GM21529 (cell line): ENCODE measurements around the gene ILF3.

Source experiments
- ATAC-seq: cut with Tn5 transposase; IDR thresholded peaks from one replicate; pipeline ENCODE4 v1.9.1; 2021; ENCODE audit not compliant: unreplicated experiment

ILF3 gene

DNA sequence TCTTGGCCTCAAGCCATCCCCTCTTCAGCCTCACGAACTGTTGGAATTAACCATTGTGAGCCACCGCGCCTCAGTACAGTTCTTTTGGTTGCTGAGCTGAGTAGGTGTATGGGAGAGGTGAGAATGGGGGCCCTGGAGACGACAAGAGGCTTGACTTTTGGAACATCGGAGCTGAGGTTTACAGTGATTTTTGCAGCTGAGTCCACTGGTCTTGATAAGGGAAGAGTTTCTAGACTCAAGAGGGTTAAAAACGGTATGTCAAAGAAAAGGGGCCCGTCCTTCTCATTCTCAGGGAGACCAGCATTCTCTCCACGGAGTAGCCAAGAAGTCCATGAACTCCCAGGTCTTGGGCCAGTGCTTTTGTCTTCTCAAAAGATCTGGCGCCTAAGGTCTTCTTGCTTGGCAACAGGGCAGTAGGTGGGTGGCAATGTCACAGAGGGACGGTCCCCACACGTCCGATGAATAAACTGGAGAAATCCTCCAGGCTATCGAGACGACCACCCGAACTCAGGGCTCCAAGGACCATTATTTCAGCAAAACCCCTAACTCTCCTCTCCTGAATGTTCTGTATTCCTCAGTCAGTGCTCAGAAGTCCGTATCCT, 40.7 kb downstream of the ILF3 start:
- no peak for ATAC-seq

DNA sequence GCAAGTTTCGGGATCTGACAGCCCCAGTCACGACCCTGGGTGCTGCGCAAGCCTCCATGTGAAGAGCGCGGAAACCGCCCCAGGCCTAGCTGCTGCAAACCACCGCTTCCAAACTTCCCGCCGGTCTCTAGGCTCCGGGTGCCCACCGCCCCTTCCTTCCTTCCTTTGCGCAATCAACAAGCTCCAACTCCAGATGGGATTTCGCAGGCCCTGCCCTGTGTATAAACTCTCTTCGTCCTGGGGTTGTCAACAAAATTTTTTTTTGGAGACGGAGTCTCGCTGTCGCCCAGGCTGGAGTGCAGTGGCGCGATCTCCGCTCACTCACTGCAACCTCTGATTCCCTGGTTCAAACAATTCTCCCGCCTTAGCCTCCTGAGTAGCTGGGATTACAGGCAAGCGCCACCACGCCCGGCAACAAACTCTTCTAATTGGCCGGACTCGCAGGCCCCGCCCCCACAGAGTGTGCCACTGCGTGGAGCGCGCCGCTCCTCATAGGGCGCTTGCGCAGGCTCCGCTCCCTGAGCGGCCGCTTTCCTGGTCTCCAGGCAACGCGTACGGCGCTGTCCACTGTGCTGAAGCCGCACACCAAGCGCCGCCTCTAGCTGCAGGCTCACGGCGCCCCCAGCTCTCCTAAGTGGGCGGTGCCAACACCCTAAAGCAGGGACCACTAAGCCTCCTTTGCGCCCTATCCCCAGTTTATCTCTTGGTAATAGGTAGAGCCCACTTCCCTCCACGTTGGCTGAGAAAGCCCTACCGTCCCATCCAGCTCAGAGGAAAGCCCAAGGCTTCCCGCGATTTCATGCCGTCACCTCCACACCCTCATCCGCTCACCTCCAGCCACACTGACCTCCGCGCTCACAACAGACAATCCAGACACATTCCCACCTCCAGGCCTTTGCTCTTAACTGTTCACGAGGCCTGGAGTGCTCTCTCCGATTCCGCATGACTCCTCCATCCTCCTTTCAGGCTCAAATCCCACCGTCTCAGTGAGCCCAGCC, 41.6 kb downstream of the ILF3 start:
- ATAC-seq: peak; percentile 55

DNA sequence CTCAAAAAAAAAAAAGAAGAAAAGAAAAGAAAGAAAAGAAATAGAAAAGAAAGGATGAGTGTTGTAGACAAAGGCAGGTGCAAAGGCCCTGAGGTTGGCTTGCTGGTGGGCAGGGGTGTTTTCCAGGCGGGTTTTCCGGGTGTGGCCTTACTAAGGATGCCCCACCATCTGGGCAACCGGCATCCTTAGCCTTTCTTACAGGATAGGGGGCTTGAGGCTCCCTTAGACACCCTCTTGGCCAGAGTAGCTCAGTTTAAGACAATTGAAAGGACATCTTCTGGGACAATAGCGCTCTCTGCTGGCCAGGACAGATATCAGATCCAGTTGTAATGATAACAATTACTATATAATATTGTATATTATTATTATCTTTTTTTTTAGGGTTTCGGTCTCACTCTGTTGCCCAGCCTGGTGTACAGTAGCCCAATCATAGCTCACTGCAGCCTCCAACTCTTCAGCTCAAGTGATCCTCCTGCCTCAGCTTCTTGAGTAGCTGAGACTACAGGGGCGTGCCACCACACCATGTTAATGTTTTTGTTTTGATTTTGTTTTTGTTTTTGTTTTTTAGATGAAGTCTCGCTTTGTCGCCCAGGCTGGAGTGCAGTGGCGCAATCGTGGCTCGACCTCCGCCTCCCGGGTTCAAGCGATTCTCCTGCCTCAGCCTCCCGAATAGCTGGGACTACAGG, 45.6 kb downstream of the ILF3 start:
- no peak for ATAC-seq

DNA sequence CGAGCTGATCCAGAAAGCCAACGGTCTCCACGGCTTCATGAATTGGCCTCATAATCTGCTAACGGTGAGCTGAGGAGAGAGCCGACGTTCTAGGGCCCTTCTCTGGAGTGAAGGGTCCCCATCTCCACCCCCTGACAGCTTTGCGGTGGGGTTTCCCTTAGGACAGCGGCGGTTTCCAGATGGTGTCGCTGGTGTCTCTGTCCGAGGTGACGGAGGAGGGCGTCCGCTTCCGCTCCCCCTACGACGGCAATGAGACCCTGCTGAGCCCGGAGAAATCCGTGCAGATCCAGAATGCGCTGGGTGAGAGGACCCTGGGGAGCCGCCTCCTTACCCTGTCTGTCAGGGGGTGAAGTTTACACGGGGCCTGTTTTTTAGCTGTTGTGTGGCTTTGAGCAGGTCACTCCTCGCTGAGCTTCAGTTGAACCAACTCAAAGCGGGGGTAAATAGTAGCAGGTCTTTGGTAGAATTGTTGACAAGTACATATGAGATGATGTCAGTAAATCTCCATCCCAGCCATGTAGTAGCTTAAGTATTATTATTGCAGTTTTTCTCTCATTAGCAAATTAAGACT, 47.9 kb downstream of the ILF3 start:
- no peak for ATAC-seq

DNA sequence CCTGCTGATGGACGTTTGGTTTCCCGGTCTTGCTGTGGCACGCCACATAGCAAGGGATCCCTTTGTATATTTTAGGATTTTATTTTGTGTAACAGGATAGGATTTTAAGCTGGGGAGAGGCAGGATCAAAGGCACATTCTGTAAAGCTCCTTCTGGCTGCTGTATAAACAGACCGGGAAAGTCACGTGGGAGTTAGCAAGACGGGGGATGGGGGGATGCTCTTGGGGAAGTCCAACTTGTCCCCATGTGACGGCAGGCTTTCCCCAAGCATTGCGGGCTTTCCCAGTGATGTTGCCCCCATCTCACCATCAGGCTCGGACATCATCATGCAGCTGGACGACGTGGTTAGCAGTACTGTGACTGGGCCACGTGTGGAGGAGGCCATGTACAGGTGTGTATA, 52.8 kb downstream of the ILF3 start:
- no peak for ATAC-seq

DNA sequence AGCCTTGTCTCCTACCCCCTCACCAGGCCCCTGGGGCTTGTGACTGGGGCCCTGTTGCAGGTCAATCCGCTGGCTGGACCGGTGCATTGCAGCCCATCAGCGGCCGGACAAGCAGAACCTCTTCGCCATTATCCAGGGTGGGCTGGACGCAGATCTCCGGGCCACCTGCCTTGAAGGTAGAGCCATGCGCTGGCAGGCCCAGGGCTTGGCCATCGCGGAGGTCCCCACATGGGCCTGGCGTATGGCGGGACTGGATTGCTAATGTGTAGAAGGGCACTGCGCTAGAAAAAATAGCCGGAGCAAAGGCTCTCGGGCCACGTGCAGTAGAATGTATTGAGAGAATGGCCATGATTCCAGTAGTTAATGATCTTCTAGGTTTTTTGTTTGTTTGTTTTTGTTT, 53.3 kb downstream of the ILF3 start:
- ATAC-seq: no peak

DNA sequence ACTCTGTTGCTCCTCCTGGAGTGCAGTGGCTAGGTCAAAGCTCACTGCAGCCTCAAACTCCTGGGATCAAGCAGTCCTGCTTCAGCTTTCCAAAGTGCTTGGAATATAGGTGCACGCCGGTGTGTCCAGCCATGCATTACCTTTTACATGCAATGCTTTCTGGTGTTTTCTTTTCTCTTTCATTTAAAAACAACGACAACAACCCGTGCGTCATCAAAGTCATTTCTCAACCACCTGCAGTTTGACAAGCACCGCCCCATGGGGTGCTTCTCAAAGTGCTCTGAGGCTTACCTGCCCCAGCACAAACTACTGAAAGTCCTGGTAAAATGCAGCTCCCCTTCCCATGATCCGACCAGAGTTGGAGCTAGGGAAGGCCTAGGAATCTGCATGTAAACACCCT, 54.1 kb downstream of the ILF3 start:
- ATAC-seq: no peak

DNA sequence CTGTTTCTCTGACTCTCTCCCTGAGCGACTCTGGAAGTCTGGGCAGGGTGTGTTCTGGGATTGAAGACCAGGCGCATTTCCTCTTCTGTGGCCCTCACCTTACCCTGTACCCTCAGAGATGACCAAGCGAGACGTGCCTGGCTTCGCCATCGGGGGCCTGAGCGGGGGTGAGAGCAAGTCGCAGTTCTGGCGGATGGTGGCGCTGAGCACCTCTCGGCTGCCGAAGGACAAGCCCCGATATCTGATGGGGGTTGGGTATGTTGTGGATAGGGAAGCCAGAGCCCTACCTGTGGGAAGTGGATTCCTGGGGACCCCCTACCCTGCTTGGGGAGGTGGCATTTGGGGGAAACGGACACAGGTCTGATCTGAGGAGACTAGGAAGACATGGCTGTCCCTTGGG, 57.9 kb downstream of the ILF3 start:
- ATAC-seq: no peak

DNA sequence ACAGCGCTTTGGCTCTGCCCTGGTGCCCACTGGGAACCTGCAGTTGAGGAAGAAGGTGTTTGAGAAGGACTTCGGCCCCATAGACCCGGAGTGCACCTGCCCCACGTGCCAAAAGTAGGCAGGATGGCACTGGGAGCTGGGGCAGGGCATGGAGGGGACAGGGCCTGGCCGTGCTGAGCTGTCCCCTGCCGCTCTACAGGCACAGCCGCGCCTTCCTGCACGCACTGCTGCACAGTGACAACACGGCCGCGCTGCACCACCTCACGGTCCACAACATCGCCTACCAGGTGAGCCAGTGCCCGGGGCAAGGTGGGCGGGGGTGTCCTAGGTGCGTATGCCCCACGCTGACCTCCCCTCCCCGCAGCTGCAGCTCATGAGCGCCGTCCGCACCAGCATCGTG, 58.6 kb downstream of the ILF3 start:
- no peak for ATAC-seq

DNA sequence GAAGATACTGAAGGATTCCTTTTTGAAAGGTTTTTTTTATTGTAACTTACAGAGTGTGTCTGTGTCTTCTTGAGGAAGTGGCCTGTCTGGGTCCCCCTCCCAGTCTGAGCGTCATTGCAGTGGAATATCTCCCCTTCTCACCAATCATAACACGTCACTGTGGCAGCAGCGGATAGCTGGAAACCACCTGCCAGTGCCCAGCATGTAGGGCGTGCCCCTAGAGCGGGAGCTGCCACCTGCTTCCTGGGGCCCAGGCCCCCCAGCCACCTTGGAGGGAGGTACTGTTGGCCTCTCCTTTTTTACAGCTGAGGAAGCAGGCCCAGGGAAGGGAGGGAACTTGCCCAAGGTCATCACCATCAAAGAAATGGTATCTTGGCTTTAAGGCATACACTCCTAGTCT, 59.2 kb downstream of the ILF3 start:
- no peak for ATAC-seq

DNA sequence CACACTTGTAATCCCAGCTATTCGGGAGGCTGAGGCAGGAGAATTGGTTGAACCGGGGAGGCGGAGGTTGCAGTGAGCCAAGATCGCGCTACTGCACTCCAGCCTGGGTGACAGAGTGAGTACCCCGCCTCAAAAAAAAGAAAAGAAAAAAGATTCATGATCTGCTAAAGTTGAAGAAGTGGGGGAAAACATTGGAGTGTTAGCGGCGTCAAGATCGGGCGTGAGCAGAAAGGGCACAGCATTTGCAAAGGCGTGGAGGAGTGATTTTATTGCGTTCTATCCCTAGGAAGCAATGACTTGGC, 62.9 kb downstream of the ILF3 start:
- no peak for ATAC-seq

DNA sequence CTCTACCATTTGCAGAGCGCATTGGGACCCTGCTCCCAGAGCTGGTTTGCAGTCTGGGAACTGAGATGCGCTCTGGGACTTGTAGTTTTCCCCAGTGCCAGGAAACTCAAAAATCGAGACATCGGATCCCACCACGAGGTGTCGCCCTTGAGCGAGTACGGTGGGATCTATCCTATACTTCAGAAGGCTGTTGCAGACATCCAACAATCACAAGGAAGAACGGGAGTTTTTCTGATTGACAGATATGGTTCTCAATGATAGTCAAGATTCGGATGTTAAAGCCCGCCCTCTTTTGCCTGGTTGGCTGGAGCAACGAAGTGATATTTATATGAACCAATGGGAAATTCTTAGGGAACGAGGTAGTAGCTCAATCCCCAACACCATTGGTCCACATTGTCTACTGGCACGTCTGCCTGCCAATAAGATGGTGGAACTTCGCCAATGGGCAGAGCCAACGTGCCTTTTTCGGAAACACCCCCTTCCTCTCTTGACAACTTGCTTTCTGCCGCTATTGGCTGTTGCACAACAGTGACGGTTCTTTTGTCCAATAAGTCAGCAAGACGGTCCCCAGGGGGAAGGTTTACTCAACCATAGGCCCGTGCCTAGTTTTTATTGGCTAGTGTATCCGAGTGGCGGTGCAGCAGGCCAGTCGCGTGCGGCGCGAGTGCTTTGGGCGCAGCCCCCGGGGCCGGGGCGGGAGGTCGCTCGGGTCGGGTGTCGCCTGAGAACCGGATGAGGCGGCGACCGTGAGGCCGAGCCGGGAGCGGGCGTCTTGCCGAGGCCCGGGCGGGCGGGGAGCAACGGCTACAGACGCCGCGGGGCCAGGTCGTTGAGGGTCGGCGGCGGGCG, 63.4 kb downstream of the ILF3 start, which contains the start of gene DNM2:
DNM2 (plus strand) TSS at position 724 of the 849 bp plus-strand sequence. CDS start 164 bp downstream, outside the sequence.
- ATAC-seq: peak; percentile 82

DNA sequence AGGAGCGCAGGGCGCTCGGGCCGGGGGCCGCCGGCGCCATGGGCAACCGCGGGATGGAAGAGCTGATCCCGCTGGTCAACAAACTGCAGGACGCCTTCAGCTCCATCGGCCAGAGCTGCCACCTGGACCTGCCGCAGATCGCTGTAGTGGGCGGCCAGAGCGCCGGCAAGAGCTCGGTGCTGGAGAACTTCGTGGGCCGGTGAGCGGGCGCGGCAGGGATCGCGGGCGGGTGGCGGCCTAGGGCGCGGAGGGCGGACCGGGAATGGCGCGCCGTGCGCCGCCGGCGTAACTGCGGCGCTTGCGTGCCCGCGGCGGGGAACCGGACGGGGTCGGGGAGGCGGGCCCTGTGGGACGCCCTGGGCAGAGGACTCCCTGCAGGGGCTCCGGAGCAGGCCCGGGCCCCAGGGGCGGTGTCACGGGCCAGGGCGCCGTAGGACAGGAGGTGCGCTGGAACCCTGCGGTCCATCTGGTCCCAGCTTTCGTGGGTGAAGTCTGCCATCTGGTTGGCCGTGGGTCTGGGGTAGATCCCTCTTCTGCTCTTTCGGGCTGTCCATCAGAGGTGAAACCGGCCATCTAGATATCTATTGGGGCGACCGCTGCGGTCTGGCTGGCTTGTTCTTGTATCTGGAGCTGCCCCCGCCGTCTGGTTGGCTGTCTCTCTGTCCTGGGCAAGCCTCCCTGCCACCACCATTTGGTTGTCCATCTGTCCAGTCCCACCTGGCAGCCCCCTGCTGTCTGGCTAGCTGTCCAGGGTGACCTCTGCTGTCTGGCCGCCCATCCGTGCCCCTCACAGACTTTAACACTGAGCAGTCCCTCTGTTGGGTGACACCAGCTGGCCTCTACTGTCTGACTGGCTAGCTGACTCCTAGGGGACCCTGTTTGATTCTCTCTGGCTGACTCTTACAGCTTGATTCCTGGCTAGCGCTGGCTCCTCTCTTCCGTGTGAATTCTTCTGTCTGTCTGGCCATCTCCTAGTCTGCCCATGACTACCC, 64.4 kb downstream of the ILF3 start:
- ATAC-seq: no peak

DNA sequence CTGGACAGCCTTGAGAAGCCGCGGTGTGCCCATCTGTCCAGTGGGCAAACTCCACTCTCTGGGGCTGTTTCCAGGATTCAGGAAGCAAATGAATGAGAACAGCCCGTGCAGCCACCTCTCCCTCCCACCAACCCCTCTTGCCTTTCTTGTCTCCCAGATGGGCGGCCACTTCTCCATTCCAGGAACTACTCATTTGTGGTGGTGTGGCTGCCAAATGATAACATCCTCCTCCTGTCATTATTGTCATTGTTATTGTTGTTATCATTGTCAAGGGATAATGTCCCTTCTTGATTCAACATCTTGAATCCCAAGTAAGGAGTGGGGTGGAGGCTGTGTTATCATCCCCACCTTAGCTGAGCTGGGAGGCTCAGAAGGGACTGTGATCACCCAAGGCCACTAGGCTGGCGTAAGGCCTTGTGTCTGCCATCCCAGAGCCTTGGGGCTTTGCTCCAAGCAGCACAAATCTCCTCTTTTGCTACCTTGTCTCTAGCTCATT, 65.4 kb downstream of the ILF3 start:
- no peak for ATAC-seq

DNA sequence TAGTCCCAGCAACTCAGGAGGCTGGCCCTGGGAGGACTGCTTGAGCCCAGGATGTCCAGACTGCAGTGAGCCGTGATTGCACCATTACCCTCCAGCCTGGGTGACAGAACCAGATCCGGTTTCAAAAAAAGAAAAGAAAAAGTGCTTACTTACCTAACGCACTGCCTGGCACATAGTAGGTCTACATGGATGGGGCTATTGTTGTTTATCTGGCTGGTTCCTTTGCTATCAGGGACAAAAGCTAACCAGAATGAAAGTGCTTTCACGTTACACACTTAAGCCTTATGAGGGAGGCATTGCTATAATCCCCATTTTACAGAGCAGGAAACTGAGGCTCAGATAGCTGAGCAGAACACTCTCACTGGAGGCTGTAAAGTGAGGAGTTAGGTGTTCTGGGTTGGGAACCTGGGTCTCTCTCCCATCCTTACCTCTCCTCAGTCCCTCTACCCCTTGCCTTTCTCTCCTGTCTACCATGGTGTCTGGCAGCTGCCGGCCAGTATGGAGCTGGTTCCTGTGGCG, 66.5 kb downstream of the ILF3 start:
- no peak for ATAC-seq

DNA sequence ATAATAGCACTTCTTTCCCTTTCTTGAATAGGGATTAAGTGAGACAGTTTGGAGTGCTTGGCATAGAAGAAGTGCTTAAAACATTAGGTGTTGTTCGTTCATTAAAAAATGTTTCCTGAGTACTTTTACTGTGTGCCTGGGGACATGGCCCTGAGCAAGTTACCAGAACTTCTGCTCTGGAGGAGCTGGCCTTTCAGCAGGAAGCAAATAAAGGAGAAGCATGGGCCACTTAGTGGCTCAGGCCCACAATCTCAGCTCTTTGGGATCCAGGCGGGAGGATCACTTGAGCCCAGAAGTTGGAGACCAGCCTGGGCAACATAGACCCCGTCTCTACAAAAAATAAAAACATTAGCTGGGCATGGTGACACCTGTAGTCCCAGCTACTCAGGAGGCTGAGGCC, 69.4 kb downstream of the ILF3 start:
- ATAC-seq: no peak

DNA sequence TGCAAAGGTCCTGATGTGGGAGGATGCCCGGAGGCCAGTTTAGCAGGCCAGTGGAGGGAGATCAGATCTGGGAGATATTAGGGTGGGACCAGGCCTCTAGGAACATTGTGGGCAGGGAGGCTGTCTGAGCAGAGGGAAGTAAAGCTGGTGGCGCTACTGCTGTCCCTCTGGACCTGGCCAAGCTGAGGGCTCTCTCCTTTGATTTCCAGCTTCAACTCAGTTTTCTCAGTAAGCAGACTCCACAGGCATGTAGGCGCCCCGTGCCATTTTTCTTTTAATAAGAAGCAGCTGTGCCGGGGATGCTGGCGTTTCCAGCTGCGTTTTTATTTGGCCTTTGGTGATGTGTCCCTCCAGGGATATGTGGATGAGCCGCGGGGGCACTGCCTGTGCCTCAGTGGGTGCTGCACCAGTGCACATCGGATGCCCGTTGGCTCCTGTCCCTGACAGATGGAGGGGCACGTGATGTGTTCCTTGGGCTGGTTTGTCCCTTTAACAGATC, 70.5 kb downstream of the ILF3 start:
- no peak for ATAC-seq

DNA sequence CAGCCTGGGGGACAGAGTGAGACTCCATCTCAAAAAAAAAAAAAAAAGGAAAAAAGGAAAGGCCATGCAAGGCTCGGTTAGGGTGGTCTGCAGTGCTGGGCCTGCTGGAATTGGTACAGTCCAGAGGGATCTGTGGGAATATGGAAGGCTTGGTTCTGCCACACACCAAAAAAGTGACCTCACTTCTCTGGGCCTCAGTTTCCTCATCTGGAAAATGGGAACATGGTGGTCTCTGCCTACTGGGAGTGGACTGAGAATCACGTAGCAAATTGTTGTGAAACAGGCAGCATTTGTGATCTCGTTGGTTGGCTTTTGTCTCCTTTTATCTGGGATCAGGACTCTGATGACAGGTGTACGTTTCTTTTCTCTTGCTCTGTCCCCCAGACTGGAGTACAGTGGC, 71.3 kb downstream of the ILF3 start:
- no peak for ATAC-seq

DNA sequence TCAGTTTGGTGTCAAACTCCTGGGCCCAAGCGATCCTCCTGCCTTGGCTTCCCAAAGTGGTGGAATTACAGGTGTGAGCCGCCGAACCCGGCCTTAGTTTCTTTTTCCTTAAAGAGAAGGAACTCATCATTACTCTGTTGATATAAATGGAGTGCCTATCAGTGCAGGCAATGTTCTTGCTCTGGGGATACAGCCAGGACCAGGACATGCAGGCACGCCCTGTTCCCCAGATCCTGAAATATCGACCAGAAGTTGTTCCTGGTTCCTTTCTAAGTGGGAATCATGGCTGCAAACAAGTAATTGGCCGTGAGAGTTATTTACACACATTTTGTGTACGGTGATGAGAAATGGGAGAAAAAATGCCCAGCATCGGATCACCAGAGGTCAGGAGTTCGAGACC, 72.1 kb downstream of the ILF3 start:
- ATAC-seq: no peak
